ENCODE data around the gene MOK. TPM values are rescaled to one million over a fixed set of nuclear protein-coding genes. Genes with fewer than 3 reads are reported as not detected.
A peak's percentile ranks its signal among the peaks of the same experiment; 100 is the strongest.

The MOK gene
- total RNA-seq, 6 experiments from 2014 or later: 2.7 to 4.7 (median 3.8) TPM

DNA sequence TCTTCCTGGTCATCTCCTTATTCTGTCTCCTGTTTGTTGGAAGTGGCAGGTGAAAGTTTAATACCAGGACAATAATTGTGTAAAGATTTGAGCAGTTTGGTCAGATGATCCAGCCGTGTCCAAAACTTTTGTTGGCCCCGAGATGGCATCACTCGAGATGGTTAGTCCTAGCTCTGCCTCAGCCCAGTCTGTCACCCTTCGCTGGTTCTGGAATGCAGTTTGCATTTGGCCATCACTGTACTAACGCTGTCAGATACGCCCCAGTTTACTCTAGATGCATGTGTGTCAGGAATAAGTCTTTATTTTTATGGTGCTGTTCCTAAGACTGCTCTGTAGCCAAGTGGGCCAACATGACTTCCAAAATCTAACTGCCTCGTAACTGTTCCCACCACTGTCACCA, 79.6 kb downstream of the MOK start:
- intact Hi-C loops (cut with DNase I): no loop called here
- peaks cover 0 to 2% (median 0%) of the 10 kb centered on the region in 4 donors for H3K36me3 ChIP-seq
- no peaks in the 10 kb centered on the region for H3K27me3 ChIP-seq
- no peak overlapping the region for H3K4me3 ChIP-seq
- 86% methylated on average over 6 of the region's 7 CpGs for WGBS (ENCODE audit: insufficient coverage, low coverage, low lambda C conversion rate, missing lambda C conversion rate)
- no peak for DNase-seq
- no peak overlapping the region for H3K27ac ChIP-seq
- TF ChIP-seq CTCF (IDR thresholded peaks at IDR 0.05) (no peak), POLR2A (IDR thresholded peaks at IDR 0.05) (no peak)
- no peak for ATAC-seq
- H3K4me1 ChIP-seq: no peaks in the 10 kb centered on the region
- H3K9me3 ChIP-seq: no peaks in the 10 kb centered on the region

- H3K36me3 ChIP-seq: peaks cover 0 to 2% (median 0%) of the 10 kb centered on the region in 4 donors
- TF ChIP-seq POLR2A (IDR thresholded peaks at IDR 0.05) (no peak), CTCF (IDR thresholded peaks at IDR 0.05) (no peak)
- 100% methylated on average over 4 of the region's 6 CpGs for WGBS (ENCODE audit: insufficient coverage, low coverage, low lambda C conversion rate, missing lambda C conversion rate)
- H3K27me3 ChIP-seq: no peaks in the 10 kb centered on the region
- no peak overlapping the region for H3K27ac ChIP-seq
- intact Hi-C loops (cut with DNase I): no loop called here
- H3K4me1 ChIP-seq: no peaks in the 10 kb centered on the region
- H3K9me3 ChIP-seq: no peaks in the 10 kb centered on the region
- DNase-seq (no peak), ATAC-seq (no peak)
- no peak overlapping the region for H3K4me3 ChIP-seq
These were observed 81.3 kb downstream of the MOK start for GRCh38 chr14:102223682-102224081.

DNA sequence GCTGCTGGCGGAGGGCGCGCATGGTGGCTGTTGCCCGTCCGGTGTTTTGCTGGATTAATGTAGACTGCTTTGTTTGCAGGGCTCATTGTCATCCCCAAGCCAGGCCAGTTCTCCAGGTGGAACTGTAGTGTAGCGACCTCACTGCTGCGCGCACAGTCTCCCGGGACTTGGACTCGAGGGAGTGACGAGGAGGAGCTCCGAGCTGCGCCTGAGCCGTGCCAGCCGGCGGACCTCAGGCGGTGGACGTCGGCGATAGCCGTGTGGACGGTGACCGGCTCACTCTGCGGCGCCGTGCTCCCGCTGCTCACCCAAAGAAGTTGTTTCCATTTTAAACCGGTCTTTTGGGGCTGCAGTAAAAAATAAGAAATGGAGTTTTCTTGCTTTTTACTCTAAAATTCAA, 82.2 kb downstream of the MOK start:
- Histone ChIP-seq H3K9me3 (no peaks in the 10 kb centered on the region), H3K27me3 (no peaks in the 10 kb centered on the region), H3K27ac (no peak overlapping the region), H3K4me1 (no peaks in the 10 kb centered on the region), H3K4me3 (no peak overlapping the region), H3K36me3 (peaks cover 0 to 2% (median 0%) of the 10 kb centered on the region in 4 donors)
- DNase-seq (no peak), ATAC-seq (no peak)
- intact Hi-C loops (cut with DNase I): no loop called here
- WGBS (ENCODE audit: insufficient coverage, low coverage, low lambda C conversion rate, missing lambda C conversion rate): 98% methylated on average over 7 of the region's 28 CpGs
- no peak for TF ChIP-seq CTCF (IDR thresholded peaks at IDR 0.05)
- TF ChIP-seq POLR2A (IDR thresholded peaks at IDR 0.05): no peak

DNA sequence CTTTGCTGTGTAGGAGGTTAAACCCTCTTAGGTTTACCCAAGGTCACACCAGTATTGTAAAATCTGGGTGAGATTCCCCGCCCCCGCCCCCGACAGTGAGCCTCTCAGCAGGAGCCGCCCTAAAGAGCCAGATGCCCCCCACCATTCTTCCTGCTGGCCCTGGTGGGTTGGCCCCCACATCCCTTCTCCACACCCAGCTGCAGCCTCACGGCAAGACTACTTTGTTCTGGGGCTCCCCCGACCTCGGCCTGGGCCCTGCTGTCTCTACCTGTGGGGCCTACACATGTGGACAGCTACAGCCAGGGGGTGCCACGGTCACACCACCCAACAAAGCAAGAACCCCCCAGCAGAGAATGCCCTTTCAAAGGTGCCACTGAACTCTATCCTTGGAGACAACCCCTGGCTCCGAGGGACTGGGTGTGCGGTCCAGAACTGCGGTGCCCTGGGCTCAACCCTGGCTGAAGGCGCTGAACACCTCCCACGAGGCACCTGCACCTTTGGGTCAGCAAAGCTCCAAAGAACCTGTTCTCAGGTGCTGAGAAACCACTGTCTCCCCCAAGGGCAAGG, 82.9 kb downstream of the MOK start:
- H3K36me3 ChIP-seq: peaks cover 0 to 2% (median 0%) of the 10 kb centered on the region in 4 donors
- no peaks in the 10 kb centered on the region for H3K27me3 ChIP-seq
- no peaks in the 10 kb centered on the region for H3K4me1 ChIP-seq
- TF ChIP-seq CTCF (IDR thresholded peaks at IDR 0.05) (no peak), POLR2A (IDR thresholded peaks at IDR 0.05) (no peak)
- no peak overlapping the region for H3K4me3 ChIP-seq
- no peak for DNase-seq
- intact Hi-C loops (cut with DNase I): no loop called here
- no peaks in the 10 kb centered on the region for H3K9me3 ChIP-seq
- H3K27ac ChIP-seq: no peak overlapping the region
- ATAC-seq: no peak
- 73% methylated on average over 2 of the region's 13 CpGs for WGBS (ENCODE audit: insufficient coverage, low coverage, low lambda C conversion rate, missing lambda C conversion rate)

GRCh38 chr14:102221026-102221425, 83.9 kb downstream of the MOK start:
- H3K27ac ChIP-seq: no peak overlapping the region
- WGBS (ENCODE audit: insufficient coverage, low coverage, low lambda C conversion rate, missing lambda C conversion rate): 83% methylated on average over 1 of the region's 7 CpGs
- no peaks in the 10 kb centered on the region for H3K27me3 ChIP-seq
- H3K36me3 ChIP-seq: peaks cover 0 to 2% (median 0%) of the 10 kb centered on the region in 4 donors
- DNase-seq (no peak), ATAC-seq (peak in 3 of 4 donors; percentile 23 to 47 (median 33))
- no peak for TF ChIP-seq POLR2A (IDR thresholded peaks at IDR 0.05)
- TF ChIP-seq CTCF (IDR thresholded peaks at IDR 0.05): no peak
- H3K4me3 ChIP-seq: no peak overlapping the region
- no peaks in the 10 kb centered on the region for H3K9me3 ChIP-seq
- no peaks in the 10 kb centered on the region for H3K4me1 ChIP-seq
- intact Hi-C loops (cut with DNase I): no loop called here
